Stomach (tissue), 4 donors: ENCODE measurements around the gene C16orf89.

Source experiments
- EP300 ChIP-seq: sonication (generic); formaldehyde crosslinking; IDR thresholded peaks from one replicate; pipeline ENCODE4 v1.6.1; 2017; ENCODE audit warnings: antibody characterized with exemption
- POLR2A ChIP-seq, 4 donors: fragments of 450-650 bp; IDR thresholded peaks; one replicate each; pipeline ENCODE4 v1.6.1; 2016; ENCODE audit warnings: antibody characterized with exemption in 4 of 4, control low read depth in 2 of 4, mild to moderate bottlenecking in 1 of 4, moderate library complexity in 1 of 4
- POLR2AphosphoS5 ChIP-seq, 3 donors: sonication (generic); formaldehyde crosslinking; IDR thresholded peaks; one replicate each; pipeline ENCODE4 v1.6.1; 2016; ENCODE audit warnings: antibody characterized with exemption in 3 of 3
- TF ChIP-seq, protein P1 (sequence below), 7 experiments: fragments of 450-650 bp in 4 of 7; fragments of 200-600 bp in 3 of 7; sonication (generic) in 3 of 7; IDR thresholded peaks; one replicate each; pipeline ENCODE4 v1.5.1; 2016 to 2019; ENCODE audit warnings: antibody characterized with exemption in 7 of 7, control low read depth in 2 of 7, mild to moderate bottlenecking in 1 of 7

DNA sequence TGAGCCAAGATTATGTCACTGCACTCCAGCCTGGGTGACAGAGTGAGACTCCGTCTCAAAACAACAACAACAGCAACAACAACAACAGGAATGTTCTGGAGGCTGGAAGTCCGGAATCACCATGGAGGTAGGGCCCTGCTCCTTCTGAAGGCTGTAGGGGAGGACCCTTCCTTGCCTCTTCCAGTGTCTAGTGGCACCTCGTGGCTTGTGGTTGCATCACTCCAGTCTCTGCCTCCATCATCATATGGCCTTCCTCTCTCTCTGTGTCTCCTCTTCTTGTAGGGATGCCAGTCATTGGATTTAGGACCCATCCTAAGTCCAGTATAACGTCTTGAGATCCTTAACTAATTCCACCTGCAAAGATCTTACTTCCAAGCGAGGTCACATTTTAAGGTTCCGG, 46.0 kb downstream of the C16orf89 start:
- TF ChIP-seq, protein P1, sequence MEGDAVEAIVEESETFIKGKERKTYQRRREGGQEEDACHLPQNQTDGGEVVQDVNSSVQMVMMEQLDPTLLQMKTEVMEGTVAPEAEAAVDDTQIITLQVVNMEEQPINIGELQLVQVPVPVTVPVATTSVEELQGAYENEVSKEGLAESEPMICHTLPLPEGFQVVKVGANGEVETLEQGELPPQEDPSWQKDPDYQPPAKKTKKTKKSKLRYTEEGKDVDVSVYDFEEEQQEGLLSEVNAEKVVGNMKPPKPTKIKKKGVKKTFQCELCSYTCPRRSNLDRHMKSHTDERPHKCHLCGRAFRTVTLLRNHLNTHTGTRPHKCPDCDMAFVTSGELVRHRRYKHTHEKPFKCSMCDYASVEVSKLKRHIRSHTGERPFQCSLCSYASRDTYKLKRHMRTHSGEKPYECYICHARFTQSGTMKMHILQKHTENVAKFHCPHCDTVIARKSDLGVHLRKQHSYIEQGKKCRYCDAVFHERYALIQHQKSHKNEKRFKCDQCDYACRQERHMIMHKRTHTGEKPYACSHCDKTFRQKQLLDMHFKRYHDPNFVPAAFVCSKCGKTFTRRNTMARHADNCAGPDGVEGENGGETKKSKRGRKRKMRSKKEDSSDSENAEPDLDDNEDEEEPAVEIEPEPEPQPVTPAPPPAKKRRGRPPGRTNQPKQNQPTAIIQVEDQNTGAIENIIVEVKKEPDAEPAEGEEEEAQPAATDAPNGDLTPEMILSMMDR (IDR thresholded peaks at IDR 0.05): no peak
- no peak for TF ChIP-seq POLR2AphosphoS5 (IDR thresholded peaks at IDR 0.05)
- TF ChIP-seq EP300: no peak
- no peak for TF ChIP-seq POLR2A (IDR thresholded peaks at IDR 0.05)
